ENCODE data around the gene GNG10. TPM values are rescaled to one million over a fixed set of nuclear protein-coding genes. Genes with fewer than 3 reads are reported as not detected.

Gene GNG10
- total RNA-seq, 1 donor from 2014 or later, result 36.4 TPM

DNA sequence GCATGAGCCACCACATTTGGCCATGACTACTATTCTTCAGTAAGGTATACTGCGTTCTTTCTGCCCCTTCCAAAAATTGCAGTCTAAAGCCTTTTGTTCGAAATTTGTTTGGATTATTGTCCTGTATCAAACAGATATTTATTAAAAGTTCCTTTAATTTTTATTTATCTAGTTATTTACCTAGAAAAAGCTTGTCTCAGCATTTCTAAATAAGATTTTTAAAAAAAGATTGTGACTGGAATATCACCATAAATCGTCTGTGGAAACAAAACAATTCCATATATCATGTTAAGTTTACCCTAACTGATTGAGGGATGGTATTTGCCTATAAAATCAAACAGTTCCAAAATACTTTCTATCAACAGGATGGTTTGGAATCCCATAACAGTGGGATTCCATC lies 14.7 kb downstream of the GNG10 start:
- no peak for DNase-seq (ENCODE audit: extremely low spot score, unreplicated experiment)
- H3K36me3 Mint-ChIP-seq (ENCODE audit: unreplicated experiment), result peaks cover 16% of the 10 kb centered on the region
- H3K27me3 Mint-ChIP-seq (ENCODE audit: unreplicated experiment), result no peaks in the 10 kb centered on the region
- H3K4me1 Mint-ChIP-seq (ENCODE audit: unreplicated experiment), result no peaks in the 10 kb centered on the region
- H3K4me3 Mint-ChIP-seq (ENCODE audit: unreplicated experiment), result no peak overlapping the region
- H3K9me3 Mint-ChIP-seq (ENCODE audit: unreplicated experiment), result no peaks in the 10 kb centered on the region
- H3K27ac Mint-ChIP-seq (ENCODE audit: unreplicated experiment), result no peak overlapping the region
- TF ChIP-seq, protein P1, sequence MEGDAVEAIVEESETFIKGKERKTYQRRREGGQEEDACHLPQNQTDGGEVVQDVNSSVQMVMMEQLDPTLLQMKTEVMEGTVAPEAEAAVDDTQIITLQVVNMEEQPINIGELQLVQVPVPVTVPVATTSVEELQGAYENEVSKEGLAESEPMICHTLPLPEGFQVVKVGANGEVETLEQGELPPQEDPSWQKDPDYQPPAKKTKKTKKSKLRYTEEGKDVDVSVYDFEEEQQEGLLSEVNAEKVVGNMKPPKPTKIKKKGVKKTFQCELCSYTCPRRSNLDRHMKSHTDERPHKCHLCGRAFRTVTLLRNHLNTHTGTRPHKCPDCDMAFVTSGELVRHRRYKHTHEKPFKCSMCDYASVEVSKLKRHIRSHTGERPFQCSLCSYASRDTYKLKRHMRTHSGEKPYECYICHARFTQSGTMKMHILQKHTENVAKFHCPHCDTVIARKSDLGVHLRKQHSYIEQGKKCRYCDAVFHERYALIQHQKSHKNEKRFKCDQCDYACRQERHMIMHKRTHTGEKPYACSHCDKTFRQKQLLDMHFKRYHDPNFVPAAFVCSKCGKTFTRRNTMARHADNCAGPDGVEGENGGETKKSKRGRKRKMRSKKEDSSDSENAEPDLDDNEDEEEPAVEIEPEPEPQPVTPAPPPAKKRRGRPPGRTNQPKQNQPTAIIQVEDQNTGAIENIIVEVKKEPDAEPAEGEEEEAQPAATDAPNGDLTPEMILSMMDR (IDR thresholded peaks at IDR 0.05), result no peak

- no peak for DNase-seq (ENCODE audit: extremely low spot score, unreplicated experiment)
- H3K36me3 Mint-ChIP-seq (ENCODE audit: unreplicated experiment), result peaks cover 16% of the 10 kb centered on the region
- H3K4me1 Mint-ChIP-seq (ENCODE audit: unreplicated experiment), result no peaks in the 10 kb centered on the region
- no peaks in the 10 kb centered on the region for H3K27me3 Mint-ChIP-seq (ENCODE audit: unreplicated experiment)
- TF ChIP-seq, protein P1 (IDR thresholded peaks at IDR 0.05), result no peak
- no peaks in the 10 kb centered on the region for H3K9me3 Mint-ChIP-seq (ENCODE audit: unreplicated experiment)
- no peak overlapping the region for H3K27ac Mint-ChIP-seq (ENCODE audit: unreplicated experiment)
- H3K4me3 Mint-ChIP-seq (ENCODE audit: unreplicated experiment), result no peak overlapping the region
Measured at GRCh38 chr9:111678293-111678692, 16.9 kb downstream of the GNG10 start.

DNA sequence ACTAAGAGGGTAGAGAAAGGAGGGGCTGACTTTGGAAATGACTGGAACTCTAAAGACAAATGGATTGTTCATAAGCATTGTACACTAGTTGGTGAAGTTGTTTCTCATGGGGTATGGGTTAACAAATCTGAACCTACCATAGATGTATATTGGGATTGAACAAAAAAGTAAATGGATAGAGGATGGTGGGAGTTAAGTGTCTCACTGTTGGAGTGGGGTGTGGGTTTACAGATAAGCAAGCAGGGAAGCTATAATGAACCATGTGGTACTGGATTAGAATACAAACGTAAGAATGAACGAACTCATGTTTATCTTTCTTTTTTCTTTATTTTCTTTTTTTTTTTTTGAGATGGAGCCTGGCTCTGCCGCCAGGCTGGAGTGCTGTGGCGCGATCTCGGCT lies 17.8 kb downstream of the GNG10 start:
- no peak overlapping the region for H3K27ac Mint-ChIP-seq (ENCODE audit: unreplicated experiment)
- no peaks in the 10 kb centered on the region for H3K27me3 Mint-ChIP-seq (ENCODE audit: unreplicated experiment)
- peaks cover 15% of the 10 kb centered on the region for H3K36me3 Mint-ChIP-seq (ENCODE audit: unreplicated experiment)
- H3K9me3 Mint-ChIP-seq (ENCODE audit: unreplicated experiment), result no peaks in the 10 kb centered on the region
- no peak for DNase-seq (ENCODE audit: extremely low spot score, unreplicated experiment)
- no peak overlapping the region for H3K4me3 Mint-ChIP-seq (ENCODE audit: unreplicated experiment)
- TF ChIP-seq, protein P1 (IDR thresholded peaks at IDR 0.05), result no peak
- H3K4me1 Mint-ChIP-seq (ENCODE audit: unreplicated experiment), result no peaks in the 10 kb centered on the region

- Mint-ChIP-seq H3K27ac (ENCODE audit: unreplicated experiment) (no peak overlapping the region), H3K9me3 (ENCODE audit: unreplicated experiment) (no peaks in the 10 kb centered on the region), H3K4me3 (ENCODE audit: unreplicated experiment) (no peak overlapping the region), H3K27me3 (ENCODE audit: unreplicated experiment) (no peaks in the 10 kb centered on the region), H3K4me1 (ENCODE audit: unreplicated experiment) (no peaks in the 10 kb centered on the region), H3K36me3 (ENCODE audit: unreplicated experiment) (peaks cover 5% of the 10 kb centered on the region)
- TF ChIP-seq, protein P1 (IDR thresholded peaks at IDR 0.05), result no peak
- no peak for DNase-seq (ENCODE audit: extremely low spot score, unreplicated experiment)
Measured at GRCh38 chr9:111683392-111683791, 22.0 kb downstream of the GNG10 start.

GRCh38 chr9:111691672-111692329 lies 30.4 kb downstream of the GNG10 start:
- no peak for DNase-seq (ENCODE audit: extremely low spot score, unreplicated experiment)
- Mint-ChIP-seq H3K4me3 (ENCODE audit: unreplicated experiment) (no peak overlapping the region), H3K9me3 (ENCODE audit: unreplicated experiment) (no peaks in the 10 kb centered on the region)

More at GRCh38 chr9:111691672-111692329, 30.4 kb downstream of the GNG10 start:
- Mint-ChIP-seq H3K27ac (ENCODE audit: unreplicated experiment) (no peak overlapping the region), H3K4me1 (ENCODE audit: unreplicated experiment) (peaks cover 3% of the 10 kb centered on the region), H3K36me3 (ENCODE audit: unreplicated experiment) (peaks cover 1% of the 10 kb centered on the region), H3K27me3 (ENCODE audit: unreplicated experiment) (no peaks in the 10 kb centered on the region)
- TF ChIP-seq, protein P1 (IDR thresholded peaks at IDR 0.05), result peak; percentile 60
